DOHH2 (cell line): ENCODE measurements around the gene RAD51D.
A peak's percentile ranks its signal among the peaks of the same experiment; 100 is the strongest.

Experiments
- H3F3A ChIP-seq: fragments of 200-600 bp; sonication (generic), shearing (Covaris generic); 2 replicates; pipeline ENCODE4 v1.6.0; 2016; ENCODE audit warnings: antibody characterized with exemption, mild to moderate bottlenecking; ENCODE audit not compliant: control insufficient read depth, insufficient read depth
- H3K27ac ChIP-seq: fragments of 200-600 bp; sonication (generic); 2 replicates; pipeline ENCODE4 v1.5.1; 2014; ENCODE audit warnings: low read depth, mild to moderate bottlenecking, low read length, moderate library complexity
- H3K27me3 ChIP-seq: fragments of 200-600 bp; sonication (generic); 2 replicates; pipeline ENCODE4 v1.6.1; 2014; ENCODE audit warnings: mild to moderate bottlenecking, low read length, mixed read lengths; ENCODE audit not compliant: control insufficient read depth
- H3K36me3 ChIP-seq: fragments of 200-600 bp; sonication (generic); 2 replicates; pipeline ENCODE4 v1.6.1; 2014; ENCODE audit warnings: mild to moderate bottlenecking, low read length, moderate library complexity, mixed read lengths; ENCODE audit not compliant: control insufficient read depth
- H3K4me1 ChIP-seq: fragments of 200-600 bp; sonication (generic); 2 replicates; pipeline ENCODE4 v1.6.1; 2014; ENCODE audit warnings: mild to moderate bottlenecking, low read length, mixed read lengths; ENCODE audit not compliant: control insufficient read depth
- H3K4me2 ChIP-seq: fragments of 200-600 bp; sonication (generic); 2 replicates; pipeline ENCODE4 v1.6.0; 2014; ENCODE audit warnings: mild to moderate bottlenecking, low read length, moderate library complexity
- H3K4me3 ChIP-seq: fragments of 200-600 bp; sonication (generic); 2 replicates; pipeline ENCODE4 v1.5.1; 2014; ENCODE audit warnings: mild to moderate bottlenecking, low read length, mixed read lengths
- H3K79me2 ChIP-seq: fragments of 200-600 bp; sonication (generic); 2 replicates; pipeline ENCODE4 v1.6.1; 2014; ENCODE audit warnings: mild to moderate bottlenecking, low read length, mixed read lengths; ENCODE audit not compliant: control insufficient read depth
- H3K9me2 ChIP-seq: fragments of 200-600 bp; sonication (generic); replicated peaks from 2 replicates; pipeline ENCODE4 v1.6.1; 2014; ENCODE audit warnings: mild to moderate bottlenecking, low read length, mixed read lengths; ENCODE audit not compliant: control insufficient read depth
- H3K9me3 ChIP-seq: fragments of 200-600 bp; sonication (generic); 2 replicates; pipeline ENCODE4 v1.6.1; 2014; ENCODE audit warnings: antibody characterized with exemption, low read length, mixed read lengths; ENCODE audit not compliant: control insufficient read depth, insufficient read depth
- H4K20me1 ChIP-seq: fragments of 200-600 bp; sonication (generic); 2 replicates; pipeline ENCODE4 v1.6.0; 2014; ENCODE audit warnings: low read depth, mild to moderate bottlenecking, antibody characterized with exemption, low read length, moderate library complexity; ENCODE audit not compliant: control insufficient read depth, insufficient read depth
- CTCF ChIP-seq: fragments of 200-600 bp; sonication (generic); IDR thresholded peaks from one replicate; pipeline ENCODE4 v1.5.1; 2014; ENCODE audit warnings: antibody characterized with exemption, mild to moderate bottlenecking, low read depth, low read length; ENCODE audit not compliant: poor library complexity, severe bottlenecking
- EZH2phosphoT487 ChIP-seq: fragments of 200-600 bp; sonication (generic); IDR thresholded peaks from 2 replicates; pipeline ENCODE4 v1.6.1; 2017; ENCODE audit warnings: borderline replicate concordance, mild to moderate bottlenecking, antibody characterized with exemption, low read length, moderate library complexity, mixed read lengths

The RAD51D gene

GRCh38 chr17:35051579-35052240 is 68.0 kb downstream of the RAD51D start:
- H3K36me3 ChIP-seq = no peaks in the 10 kb centered on the region
- H3K4me2 ChIP-seq = peak overlapping the region; percentile 53
- H3K27ac ChIP-seq = no peak overlapping the region
- peak overlapping the region; percentile 13 for H3K4me3 ChIP-seq
- no peaks in the 10 kb centered on the region for H4K20me1 ChIP-seq
- H3K9me2 ChIP-seq = no peaks in the 10 kb centered on the region
- peaks cover 14% of the 10 kb centered on the region for H3K4me1 ChIP-seq
- no peaks in the 10 kb centered on the region for H3F3A ChIP-seq
- no peak for TF ChIP-seq CTCF
- TF ChIP-seq EZH2phosphoT487 = no peak
- no peaks in the 10 kb centered on the region for H3K9me3 ChIP-seq
- H3K27me3 ChIP-seq = 0 out of 2 replicates have a peak, but pooled peaks cover under 1% of the 10 kb centered on the region
- H3K79me2 ChIP-seq = no peaks in the 10 kb centered on the region

GRCh38 chr17:35051183-35051578 is 68.5 kb downstream of the RAD51D start:
- Histone ChIP-seq H3K9me2 (no peaks in the 10 kb centered on the region), H3K27me3 (0 out of 2 replicates have a peak, but pooled peaks cover 3% of the 10 kb centered on the region), H4K20me1 (no peaks in the 10 kb centered on the region), H3K27ac (no peak overlapping the region), H3K9me3 (no peaks in the 10 kb centered on the region), H3K79me2 (no peaks in the 10 kb centered on the region), H3F3A (no peaks in the 10 kb centered on the region), H3K4me2 (peak overlapping the region; percentile 53), H3K4me1 (peaks cover 18% of the 10 kb centered on the region), H3K36me3 (no peaks in the 10 kb centered on the region), H3K4me3 (peak overlapping the region; percentile 13)
- TF ChIP-seq EZH2phosphoT487 (no peak), CTCF (no peak)

GRCh38 chr17:35050170-35050569 is 69.5 kb downstream of the RAD51D start:
- H3K27ac ChIP-seq = no peak overlapping the region
- H3K9me2 ChIP-seq = no peaks in the 10 kb centered on the region
- no peak overlapping the region for H3K4me2 ChIP-seq
- H3K79me2 ChIP-seq = no peaks in the 10 kb centered on the region
- no peaks in the 10 kb centered on the region for H4K20me1 ChIP-seq
- no peak overlapping the region for H3K4me3 ChIP-seq
- peaks cover 20% of the 10 kb centered on the region for H3K4me1 ChIP-seq
- H3K9me3 ChIP-seq = no peaks in the 10 kb centered on the region
- H3F3A ChIP-seq = no peaks in the 10 kb centered on the region
- 0 out of 2 replicates have a peak, but pooled peaks cover 3% of the 10 kb centered on the region for H3K27me3 ChIP-seq
- no peaks in the 10 kb centered on the region for H3K36me3 ChIP-seq
- TF ChIP-seq CTCF (no peak), EZH2phosphoT487 (no peak)
